SK-N-SH treated with all-trans-retinoic acid at 6 μM for 48 hours (cell line): ENCODE data around the gene LTN1.

Source experiments
- ESRRG ChIP-seq: fragments of 250-450 bp; sonication (Bioruptor Pico); IDR thresholded peaks from 2 replicates; pipeline ENCODE4 v1.6.1; 2021; ENCODE audit warnings: mild to moderate bottlenecking
- OSR1 ChIP-seq: fragments of 250-450 bp; sonication (Bioruptor Pico); IDR thresholded peaks from 2 replicates; pipeline ENCODE4 v1.8.0; 2022; ENCODE audit warnings: moderate library complexity, mild to moderate bottlenecking, inconsistent platforms
- RARB ChIP-seq: fragments of 250-450 bp; sonication (Bioruptor Pico); IDR thresholded peaks from 2 replicates; pipeline ENCODE4 v1.8.0; 2021; ENCODE audit warnings: mild to moderate bottlenecking, moderate library complexity
- SNAI2 ChIP-seq: fragments of 250-450 bp; sonication (Bioruptor Pico); IDR thresholded peaks from 2 replicates; pipeline ENCODE4 v1.5.0; 2020; ENCODE audit warnings: mild to moderate bottlenecking, moderate library complexity
- TSHZ2 ChIP-seq: fragments of 250-450 bp; sonication (Bioruptor Pico); IDR thresholded peaks from 2 replicates; pipeline ENCODE4 v1.5.0; 2020; ENCODE audit warnings: mild to moderate bottlenecking, moderate library complexity
- ZFP30 ChIP-seq: fragments of 450-650 bp; formaldehyde crosslinking; IDR thresholded peaks from 2 replicates; pipeline ENCODE4 v1.5.0; 2022; ENCODE audit warnings: mild to moderate bottlenecking, moderate library complexity
- ZNF8 ChIP-seq: fragments of 450-650 bp; formaldehyde crosslinking; IDR thresholded peaks from 2 replicates; pipeline ENCODE4 v1.5.0; 2020; ENCODE audit warnings: mild to moderate bottlenecking, moderate library complexity
- TF ChIP-seq, protein P1 (sequence below): fragments of 250-450 bp; sonication (Bioruptor Pico); IDR thresholded peaks from 2 replicates; pipeline ENCODE4 v1.8.0; 2020; ENCODE audit warnings: mild to moderate bottlenecking, moderate library complexity, borderline replicate concordance

DNA sequence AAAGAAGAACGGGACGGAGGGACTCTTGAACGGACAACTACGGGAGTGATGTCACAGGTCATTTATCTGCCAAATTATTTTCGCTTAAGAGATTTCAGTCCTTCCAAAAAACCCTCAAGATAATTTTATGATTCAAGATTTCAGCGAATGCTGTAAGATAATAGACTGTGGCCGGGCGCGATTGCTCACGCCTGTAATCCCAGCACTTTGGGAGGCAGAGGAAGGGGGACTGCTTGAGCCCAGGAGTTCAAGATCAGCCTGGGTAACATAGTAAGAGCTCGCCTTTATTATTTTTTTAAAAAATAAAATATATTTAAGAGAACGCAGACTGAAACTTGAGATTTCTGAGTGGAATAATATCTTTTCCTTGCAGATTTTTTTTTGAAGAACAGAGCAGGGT is 25.9 kb upstream of the LTN1 start:
- no peak for TF ChIP-seq ESRRG (CRISPR knock-in tag)
- no peak for TF ChIP-seq RARB
- TF ChIP-seq SNAI2 (CRISPR knock-in tag), result no peak
- no peak for TF ChIP-seq ZNF8 (CRISPR knock-in tag)
- TF ChIP-seq OSR1 (CRISPR knock-in tag), result no peak
- TF ChIP-seq ZFP30 (CRISPR knock-in tag), result no peak
- TF ChIP-seq, protein P1, sequence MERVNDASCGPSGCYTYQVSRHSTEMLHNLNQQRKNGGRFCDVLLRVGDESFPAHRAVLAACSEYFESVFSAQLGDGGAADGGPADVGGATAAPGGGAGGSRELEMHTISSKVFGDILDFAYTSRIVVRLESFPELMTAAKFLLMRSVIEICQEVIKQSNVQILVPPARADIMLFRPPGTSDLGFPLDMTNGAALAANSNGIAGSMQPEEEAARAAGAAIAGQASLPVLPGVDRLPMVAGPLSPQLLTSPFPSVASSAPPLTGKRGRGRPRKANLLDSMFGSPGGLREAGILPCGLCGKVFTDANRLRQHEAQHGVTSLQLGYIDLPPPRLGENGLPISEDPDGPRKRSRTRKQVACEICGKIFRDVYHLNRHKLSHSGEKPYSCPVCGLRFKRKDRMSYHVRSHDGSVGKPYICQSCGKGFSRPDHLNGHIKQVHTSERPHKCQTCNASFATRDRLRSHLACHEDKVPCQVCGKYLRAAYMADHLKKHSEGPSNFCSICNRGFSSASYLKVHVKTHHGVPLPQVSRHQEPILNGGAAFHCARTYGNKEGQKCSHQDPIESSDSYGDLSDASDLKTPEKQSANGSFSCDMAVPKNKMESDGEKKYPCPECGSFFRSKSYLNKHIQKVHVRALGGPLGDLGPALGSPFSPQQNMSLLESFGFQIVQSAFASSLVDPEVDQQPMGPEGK (CRISPR knock-in tag), result no peak
- TF ChIP-seq TSHZ2, result no peak
